ENCODE results near the gene SLC43A2. TPM values are rescaled to one million over a fixed set of nuclear protein-coding genes. Genes with fewer than 3 reads are reported as not detected.
A peak's percentile ranks its signal among the peaks of the same experiment; 100 is the strongest.

The SLC43A2 gene
- total and polyA plus RNA-seq, 2 of the 13 experiments (the other 11 are each of a cell fraction or from before 2014, with no cell fraction given): 7.3 to 20.0 TPM

GRCh38 chr17:1592751-1593629, 35.6 kb downstream of the SLC43A2 start (continued):
- TF ChIP-seq ZNF253 (CRISPR knock-in tag; IDR thresholded peaks at IDR 0.05; ENCODE audit: borderline replicate concordance): no peak
- TF ChIP-seq ZNF30 (CRISPR knock-in tag; IDR thresholded peaks at IDR 0.05): no peak
- TF ChIP-seq, protein P1, sequence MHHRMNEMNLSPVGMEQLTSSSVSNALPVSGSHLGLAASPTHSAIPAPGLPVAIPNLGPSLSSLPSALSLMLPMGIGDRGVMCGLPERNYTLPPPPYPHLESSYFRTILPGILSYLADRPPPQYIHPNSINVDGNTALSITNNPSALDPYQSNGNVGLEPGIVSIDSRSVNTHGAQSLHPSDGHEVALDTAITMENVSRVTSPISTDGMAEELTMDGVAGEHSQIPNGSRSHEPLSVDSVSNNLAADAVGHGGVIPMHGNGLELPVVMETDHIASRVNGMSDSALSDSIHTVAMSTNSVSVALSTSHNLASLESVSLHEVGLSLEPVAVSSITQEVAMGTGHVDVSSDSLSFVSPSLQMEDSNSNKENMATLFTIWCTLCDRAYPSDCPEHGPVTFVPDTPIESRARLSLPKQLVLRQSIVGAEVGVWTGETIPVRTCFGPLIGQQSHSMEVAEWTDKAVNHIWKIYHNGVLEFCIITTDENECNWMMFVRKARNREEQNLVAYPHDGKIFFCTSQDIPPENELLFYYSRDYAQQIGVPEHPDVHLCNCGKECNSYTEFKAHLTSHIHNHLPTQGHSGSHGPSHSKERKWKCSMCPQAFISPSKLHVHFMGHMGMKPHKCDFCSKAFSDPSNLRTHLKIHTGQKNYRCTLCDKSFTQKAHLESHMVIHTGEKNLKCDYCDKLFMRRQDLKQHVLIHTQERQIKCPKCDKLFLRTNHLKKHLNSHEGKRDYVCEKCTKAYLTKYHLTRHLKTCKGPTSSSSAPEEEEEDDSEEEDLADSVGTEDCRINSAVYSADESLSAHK (CRISPR knock-in tag; IDR thresholded peaks at IDR 0.05; ENCODE audit: borderline replicate concordance): no peak
- no peak for TF ChIP-seq CBX5 (CRISPR knock-in tag; IDR thresholded peaks at IDR 0.05; ENCODE audit: borderline replicate concordance)
- TF ChIP-seq ZNF883 (CRISPR knock-in tag; IDR thresholded peaks at IDR 0.05; ENCODE audit: not compliant biosample characterization): no peak
- no peak for TF ChIP-seq TOE1 (CRISPR knock-in tag; IDR thresholded peaks at IDR 0.05)
- TF ChIP-seq ZNF17 (CRISPR knock-in tag; IDR thresholded peaks at IDR 0.05): no peak
- no peak for TF ChIP-seq ZNF496 (CRISPR knock-in tag; IDR thresholded peaks at IDR 0.05; ENCODE audit: insufficient replicate concordance)
- TF ChIP-seq THRA (CRISPR knock-in tag; IDR thresholded peaks at IDR 0.05; ENCODE audit: borderline replicate concordance): peak; percentile 23; the same call in 1 of the 2 replicates
- no peak for TF ChIP-seq PPARG (CRISPR knock-in tag; conservative IDR thresholded peaks at IDR 0.05)
- no peak for TF ChIP-seq ZNF484 (CRISPR knock-in tag; IDR thresholded peaks at IDR 0.05; ENCODE audit: borderline replicate concordance, low read depth)
- TF ChIP-seq GLI4 (CRISPR knock-in tag; IDR thresholded peaks at IDR 0.05; ENCODE audit: borderline replicate concordance): no peak
- TF ChIP-seq ZNF124 (CRISPR knock-in tag; IDR thresholded peaks at IDR 0.05): no peak
- TF ChIP-seq ZHX1 (CRISPR knock-in tag; IDR thresholded peaks at IDR 0.05; ENCODE audit: low read depth): no peak
- peak; percentile 92 for TF ChIP-seq ZNF263 (CRISPR knock-in tag; IDR thresholded peaks at IDR 0.05)
- peak; percentile 25; the same call in 1 of the 2 replicates for TF ChIP-seq ZFY (CRISPR knock-in tag; IDR thresholded peaks at IDR 0.05)
- TF ChIP-seq HDAC1 (CRISPR knock-in tag; IDR thresholded peaks at IDR 0.05): peak; percentile 43; the same call in 1 of the 2 replicates
- TF ChIP-seq ZNF556 (CRISPR knock-in tag; IDR thresholded peaks at IDR 0.05; ENCODE audit: borderline replicate concordance): peak; percentile 48; the same call in 1 of the 2 replicates
- TF ChIP-seq ZSCAN29 (CRISPR knock-in tag; conservative IDR thresholded peaks at IDR 0.05): no peak
- TF ChIP-seq ATF1 (CRISPR knock-in tag; IDR thresholded peaks at IDR 0.05): no peak
- no peak for TF ChIP-seq LCORL (IDR thresholded peaks at IDR 0.05)
- TF ChIP-seq LCORL (CRISPR knock-in tag; IDR thresholded peaks at IDR 0.05): peak; percentile 63; the same call in 1 of the 2 replicates

Measured in HepG2 (cell line).